ENCODE results near the gene PROP1.

DNA sequence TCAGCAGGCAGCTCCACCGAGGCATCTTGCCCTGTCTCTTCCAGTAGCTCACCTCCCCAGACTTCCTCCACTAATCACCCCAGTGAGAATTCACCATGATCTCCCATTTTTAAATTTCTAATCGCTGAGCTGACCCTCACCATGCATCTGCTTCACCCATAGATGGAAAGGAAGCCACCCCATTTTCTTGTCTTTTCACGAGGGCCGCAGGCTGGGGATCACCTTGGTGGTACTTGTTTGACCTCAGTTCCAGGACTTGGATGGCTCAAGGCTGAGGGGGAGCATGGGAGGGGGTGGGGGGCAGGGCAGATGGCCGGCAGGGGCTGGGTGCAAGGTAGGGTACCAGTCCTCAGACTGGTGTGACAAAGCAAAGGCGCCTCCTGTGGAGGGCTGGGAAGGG, 3.6 kb downstream of the PROP1 start:
- TF ChIP-seq, protein P1, sequence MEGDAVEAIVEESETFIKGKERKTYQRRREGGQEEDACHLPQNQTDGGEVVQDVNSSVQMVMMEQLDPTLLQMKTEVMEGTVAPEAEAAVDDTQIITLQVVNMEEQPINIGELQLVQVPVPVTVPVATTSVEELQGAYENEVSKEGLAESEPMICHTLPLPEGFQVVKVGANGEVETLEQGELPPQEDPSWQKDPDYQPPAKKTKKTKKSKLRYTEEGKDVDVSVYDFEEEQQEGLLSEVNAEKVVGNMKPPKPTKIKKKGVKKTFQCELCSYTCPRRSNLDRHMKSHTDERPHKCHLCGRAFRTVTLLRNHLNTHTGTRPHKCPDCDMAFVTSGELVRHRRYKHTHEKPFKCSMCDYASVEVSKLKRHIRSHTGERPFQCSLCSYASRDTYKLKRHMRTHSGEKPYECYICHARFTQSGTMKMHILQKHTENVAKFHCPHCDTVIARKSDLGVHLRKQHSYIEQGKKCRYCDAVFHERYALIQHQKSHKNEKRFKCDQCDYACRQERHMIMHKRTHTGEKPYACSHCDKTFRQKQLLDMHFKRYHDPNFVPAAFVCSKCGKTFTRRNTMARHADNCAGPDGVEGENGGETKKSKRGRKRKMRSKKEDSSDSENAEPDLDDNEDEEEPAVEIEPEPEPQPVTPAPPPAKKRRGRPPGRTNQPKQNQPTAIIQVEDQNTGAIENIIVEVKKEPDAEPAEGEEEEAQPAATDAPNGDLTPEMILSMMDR (IDR thresholded peaks at IDR 0.05; ENCODE audit: low read depth, low read length, missing input control) = no peak
- no peak for TF ChIP-seq YY1 (IDR thresholded peaks at IDR 0.05)
